ENCODE results near the gene PDLIM4. TPM values are rescaled to one million over a fixed set of nuclear protein-coding genes. Genes with fewer than 3 reads are reported as not detected.

Gene PDLIM4
- total RNA-seq, 4 donors from 2014 or later = 9.7 to 43.4 (median 19.7) TPM

DNA sequence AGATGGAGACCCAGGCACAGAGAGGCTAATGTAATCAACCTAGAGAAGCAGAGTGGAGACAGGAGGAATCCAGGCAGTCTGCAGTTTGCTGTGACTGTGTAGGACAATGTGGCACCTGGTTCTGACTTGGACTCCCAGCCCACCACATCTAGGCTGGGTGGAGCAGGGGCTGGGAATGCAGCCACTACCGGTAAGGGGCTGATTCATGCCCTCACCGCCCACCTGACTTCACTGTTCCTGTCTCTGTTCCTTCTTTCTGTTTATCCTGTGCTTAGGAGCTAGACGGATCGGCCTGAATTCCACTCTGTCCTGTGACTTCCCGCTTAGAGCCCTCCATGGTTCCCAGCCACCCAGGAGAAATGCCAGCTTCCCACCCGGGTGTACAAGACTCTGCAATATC lies 2.6 kb downstream of the PDLIM4 start:
- intact Hi-C loops (cut with DNase I; ENCODE audit: low total_unique reads) (no loop called here), in situ Hi-C loops (cut with MboI; ENCODE audit: low pct_ligation_motif_present in 1 of 4, low pct_unique_long_range_greater_than_20kb in 1 of 4, low sequenced_read_pairs in 3 of 4) (loop anchor here in 1 of 4 donors (25.0 kb wide), 1 partner anchor 277 kb away; the partner anchor contains the start of gene IL5)
- Histone ChIP-seq H3K36me3 (no peaks in the 10 kb centered on the region), H3K4me1 (peaks cover 19 to 59% (median 48%) of the 10 kb centered on the region in 4 donors), H3K27ac (peak overlapping the region; percentile 87 to 97 (median 94)), H3K9me3 (no peaks in the 10 kb centered on the region), H3K4me3 (peak overlapping the region in 2 of 4 donors; percentile 59 to 67), H3K27me3 (peaks cover 17% of the 10 kb centered on the region)
- DNase-seq = no peak
- 66 to 72% methylated on average over 3 to 6 of the region's 6 CpGs for WGBS, 2 donors (ENCODE audit: low coverage in 1 of 2)
- TF ChIP-seq, protein P1, sequence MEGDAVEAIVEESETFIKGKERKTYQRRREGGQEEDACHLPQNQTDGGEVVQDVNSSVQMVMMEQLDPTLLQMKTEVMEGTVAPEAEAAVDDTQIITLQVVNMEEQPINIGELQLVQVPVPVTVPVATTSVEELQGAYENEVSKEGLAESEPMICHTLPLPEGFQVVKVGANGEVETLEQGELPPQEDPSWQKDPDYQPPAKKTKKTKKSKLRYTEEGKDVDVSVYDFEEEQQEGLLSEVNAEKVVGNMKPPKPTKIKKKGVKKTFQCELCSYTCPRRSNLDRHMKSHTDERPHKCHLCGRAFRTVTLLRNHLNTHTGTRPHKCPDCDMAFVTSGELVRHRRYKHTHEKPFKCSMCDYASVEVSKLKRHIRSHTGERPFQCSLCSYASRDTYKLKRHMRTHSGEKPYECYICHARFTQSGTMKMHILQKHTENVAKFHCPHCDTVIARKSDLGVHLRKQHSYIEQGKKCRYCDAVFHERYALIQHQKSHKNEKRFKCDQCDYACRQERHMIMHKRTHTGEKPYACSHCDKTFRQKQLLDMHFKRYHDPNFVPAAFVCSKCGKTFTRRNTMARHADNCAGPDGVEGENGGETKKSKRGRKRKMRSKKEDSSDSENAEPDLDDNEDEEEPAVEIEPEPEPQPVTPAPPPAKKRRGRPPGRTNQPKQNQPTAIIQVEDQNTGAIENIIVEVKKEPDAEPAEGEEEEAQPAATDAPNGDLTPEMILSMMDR (IDR thresholded peaks at IDR 0.05) = no peak
- TF ChIP-seq POLR2AphosphoS5 (IDR thresholded peaks at IDR 0.05) = peak in 2 of 3 donors; percentile 20 to 60
- TF ChIP-seq EP300 (IDR thresholded peaks at IDR 0.05; ENCODE audit: low read depth) = peak; percentile 82

DNA sequence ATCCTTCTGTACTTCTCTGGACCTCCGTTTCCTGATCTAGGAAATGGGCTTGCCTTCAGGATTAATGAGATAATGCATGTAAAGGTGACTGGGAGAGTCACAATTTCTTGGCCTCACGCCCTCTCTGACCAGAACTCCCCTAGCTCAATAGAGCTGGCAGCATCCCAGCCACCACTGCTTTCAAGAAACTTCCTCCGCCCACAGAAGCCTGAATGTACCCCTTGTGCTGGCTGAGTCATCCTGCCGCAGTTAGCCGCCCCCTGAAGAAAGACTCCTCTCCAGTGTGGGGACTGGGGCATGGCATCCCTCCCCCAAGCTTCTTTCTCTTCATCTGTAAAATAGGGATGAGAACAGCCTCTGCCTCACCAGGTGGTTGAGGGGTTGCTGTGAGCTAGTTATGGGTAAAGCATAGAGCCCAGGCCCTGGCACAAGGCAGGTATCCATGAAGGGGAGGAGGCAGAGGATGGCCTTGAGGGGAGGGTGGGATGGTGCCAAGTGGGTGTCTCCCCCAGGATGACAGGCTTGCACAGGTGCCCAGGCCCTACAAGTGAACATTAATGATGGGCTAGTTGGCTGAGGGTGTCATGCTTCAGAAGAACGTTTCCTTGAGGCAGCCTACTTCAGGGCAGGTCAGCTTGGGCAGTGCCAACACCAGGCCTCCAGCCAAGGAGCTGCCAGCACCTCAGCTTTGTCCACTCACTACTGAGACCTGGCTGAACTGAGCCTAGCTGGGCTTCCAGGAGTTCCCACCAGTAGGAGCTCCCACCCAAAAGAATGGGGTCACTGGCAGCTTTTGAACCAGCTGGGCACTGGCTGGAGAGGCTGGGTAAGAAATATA lies 3.4 kb downstream of the PDLIM4 start:
- peak; percentile 46 for DNase-seq
- Histone ChIP-seq H3K27ac (peak overlapping the region; percentile 87 to 97 (median 94)), H3K36me3 (no peaks in the 10 kb centered on the region), H3K27me3 (peaks cover 17% of the 10 kb centered on the region), H3K4me1 (peaks cover 28 to 68% (median 57%) of the 10 kb centered on the region in 4 donors), H3K9me3 (no peaks in the 10 kb centered on the region), H3K4me3 (peak overlapping the region in 1 of 4 donors; percentile 3)
- intact Hi-C loops (cut with DNase I; ENCODE audit: low total_unique reads) = no loop called here
- 31 to 44% methylated on average over 2 to 6 of the region's 6 CpGs for WGBS, 2 donors (ENCODE audit: low coverage in 1 of 2)
- in situ Hi-C loops (cut with MboI; ENCODE audit: low pct_ligation_motif_present in 1 of 4, low pct_unique_long_range_greater_than_20kb in 1 of 4, low sequenced_read_pairs in 3 of 4) = loop anchor here in 1 of 4 donors (25.0 kb wide), 1 partner anchor 276 kb away; the partner anchor contains the start of gene IL5
- TF ChIP-seq EP300 (IDR thresholded peaks at IDR 0.05; ENCODE audit: low read depth) (no peak), POLR2AphosphoS5 (IDR thresholded peaks at IDR 0.05) (peak in 1 of 3 donors; percentile 10)

DNA sequence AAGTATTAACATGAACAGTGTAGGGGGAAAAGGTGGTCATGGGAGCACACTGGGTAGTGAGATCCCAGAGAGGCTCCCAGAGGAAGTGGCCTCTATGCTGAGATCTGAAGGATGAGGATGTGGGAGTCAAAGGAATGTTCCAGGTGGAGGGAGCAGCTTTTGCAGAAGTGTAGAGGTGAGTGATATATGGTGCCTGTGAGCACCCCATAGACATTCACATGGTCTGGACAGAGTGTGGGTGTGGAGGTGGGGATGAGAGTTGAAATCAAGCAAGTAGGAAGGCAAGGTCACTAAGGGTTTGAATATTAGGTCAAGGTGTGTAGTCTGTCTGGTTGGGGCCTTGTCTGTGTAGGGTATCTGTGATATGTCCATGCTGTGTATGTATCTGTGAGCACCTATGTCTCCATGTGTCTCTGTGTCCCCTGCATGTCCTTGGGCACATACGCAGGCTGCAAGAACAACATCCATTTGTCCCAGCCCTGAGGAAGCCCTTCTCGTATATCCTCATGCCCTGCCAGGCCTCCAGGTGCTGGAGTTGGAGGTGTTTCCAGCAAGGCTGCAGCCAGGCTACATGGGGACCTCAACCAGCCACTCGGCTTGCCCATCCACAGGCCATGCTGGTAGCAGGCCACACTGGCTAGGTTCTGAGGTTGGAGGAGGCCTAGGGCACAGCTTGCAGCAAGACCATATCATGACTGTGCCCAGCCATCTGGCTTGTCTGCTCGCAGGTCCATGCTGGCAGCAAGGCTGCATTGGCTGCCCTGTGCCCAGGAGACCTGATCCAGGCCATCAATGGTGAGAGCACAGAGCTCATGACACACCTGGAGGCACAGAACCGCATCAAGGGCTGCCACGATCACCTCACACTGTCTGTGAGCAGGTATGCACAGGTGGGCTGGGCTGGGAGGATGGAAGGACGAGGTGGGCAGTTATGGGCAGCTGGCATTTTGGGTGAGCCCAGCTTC lies 4.7 kb downstream of the PDLIM4 start:
- in situ Hi-C loops (cut with MboI; ENCODE audit: low pct_ligation_motif_present in 1 of 4, low pct_unique_long_range_greater_than_20kb in 1 of 4, low sequenced_read_pairs in 3 of 4) (loop anchor here in 1 of 4 donors (25.0 kb wide), 1 partner anchor 275 kb away; the partner anchor contains the start of gene IL5), intact Hi-C loops (cut with DNase I; ENCODE audit: low total_unique reads) (no loop called here)
- Histone ChIP-seq H3K27me3 (peaks cover 8% of the 10 kb centered on the region), H3K36me3 (no peaks in the 10 kb centered on the region), H3K27ac (peak overlapping the region; percentile 87 to 97 (median 94)), H3K4me1 (peaks cover 33 to 72% (median 61%) of the 10 kb centered on the region in 4 donors), H3K4me3 (no peak overlapping the region), H3K9me3 (no peaks in the 10 kb centered on the region)
- no peak for TF ChIP-seq EP300 (IDR thresholded peaks at IDR 0.05; ENCODE audit: low read depth)
- no peak for TF ChIP-seq POLR2A (IDR thresholded peaks at IDR 0.05)
- no peak for TF ChIP-seq POLR2AphosphoS5 (IDR thresholded peaks at IDR 0.05)
- TF ChIP-seq, protein P1 (IDR thresholded peaks at IDR 0.05) = no peak
- DNase-seq = peak; percentile 4
- 97% methylated on average over 4 of the region's 7 CpGs; no CpG with 5 or more reads in 1 of the 2 donors for WGBS, 2 donors (ENCODE audit: low coverage in 1 of 2)

DNA sequence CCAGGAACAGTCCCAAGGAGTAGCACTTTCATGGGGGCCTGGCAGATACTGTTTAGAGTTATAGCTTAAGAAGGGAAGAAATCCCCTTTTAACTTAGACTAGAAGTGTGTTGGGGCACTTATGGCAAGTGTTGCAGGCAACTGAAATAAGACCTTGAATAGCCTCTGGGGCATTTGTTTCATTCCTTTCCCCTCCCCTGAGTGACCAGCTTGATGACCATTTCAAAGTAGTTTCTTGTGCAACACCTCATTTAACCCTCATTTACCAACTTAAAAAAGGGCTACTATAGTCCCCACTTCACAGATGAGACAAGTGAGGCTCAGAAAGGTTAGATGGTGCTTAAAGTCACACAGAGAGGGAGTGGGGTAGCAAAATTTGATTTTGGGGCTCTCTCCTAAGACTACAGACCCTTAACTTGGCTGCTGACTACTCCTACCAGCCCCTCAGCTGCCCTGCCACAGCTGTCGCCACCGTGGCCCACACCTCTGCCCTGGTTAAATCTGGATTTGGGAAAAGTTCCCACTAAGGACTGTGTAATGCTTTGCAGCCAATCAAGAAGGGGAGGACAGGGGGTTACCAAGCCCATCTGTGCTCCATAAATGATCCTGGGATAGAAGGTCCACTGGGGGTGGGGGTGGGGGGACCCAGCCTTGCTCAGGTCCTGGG lies 5.5 kb downstream of the PDLIM4 start:
- TF ChIP-seq POLR2AphosphoS5 (IDR thresholded peaks at IDR 0.05) (no peak), EP300 (IDR thresholded peaks at IDR 0.05; ENCODE audit: low read depth) (no peak), POLR2A (IDR thresholded peaks at IDR 0.05) (no peak)
- TF ChIP-seq, protein P1 (IDR thresholded peaks at IDR 0.05) = no peak
- DNase-seq = peak; percentile 2
- WGBS, 2 donors (ENCODE audit: low coverage in 1 of 2) = 92% methylated on average over 2 of the region's 2 CpGs; no CpG with 5 or more reads in 1 of the 2 donors
- Histone ChIP-seq H3K27ac (peak overlapping the region; percentile 87 to 97 (median 94)), H3K36me3 (no peaks in the 10 kb centered on the region), H3K9me3 (no peaks in the 10 kb centered on the region), H3K27me3 (peaks cover 2% of the 10 kb centered on the region), H3K4me3 (no peak overlapping the region), H3K4me1 (peaks cover 33 to 71% (median 60%) of the 10 kb centered on the region in 4 donors)
- in situ Hi-C loops (cut with MboI; ENCODE audit: low pct_ligation_motif_present in 1 of 4, low pct_unique_long_range_greater_than_20kb in 1 of 4, low sequenced_read_pairs in 3 of 4) (loop anchor here in 1 of 4 donors (25.0 kb wide), 1 partner anchor 274 kb away; the partner anchor contains the start of gene IL5), intact Hi-C loops (cut with DNase I; ENCODE audit: low total_unique reads) (no loop called here)
